Measurements from ENCODE around the gene TLE1.

TLE1 gene

GRCh38 chr9:81678088-81678487 lies 11.3 kb downstream of the TLE1 start:
- H3K4me3 ChIP-seq (ENCODE audit: low read length), result no peak overlapping the region
- no peak for TF ChIP-seq CTCF (conservative IDR thresholded peaks at IDR 0.05; ENCODE audit: low read depth, low read length)
- DNase-seq (ENCODE audit: low read depth), result no peak

- no peak for TF ChIP-seq CTCF (conservative IDR thresholded peaks at IDR 0.05; ENCODE audit: low read depth, low read length)
- no peak for DNase-seq (ENCODE audit: low read depth)
- H3K4me3 ChIP-seq (ENCODE audit: low read length), result no peak overlapping the region
These were observed 13.0 kb downstream of the TLE1 start for GRCh38 chr9:81676395-81676794.

DNA sequence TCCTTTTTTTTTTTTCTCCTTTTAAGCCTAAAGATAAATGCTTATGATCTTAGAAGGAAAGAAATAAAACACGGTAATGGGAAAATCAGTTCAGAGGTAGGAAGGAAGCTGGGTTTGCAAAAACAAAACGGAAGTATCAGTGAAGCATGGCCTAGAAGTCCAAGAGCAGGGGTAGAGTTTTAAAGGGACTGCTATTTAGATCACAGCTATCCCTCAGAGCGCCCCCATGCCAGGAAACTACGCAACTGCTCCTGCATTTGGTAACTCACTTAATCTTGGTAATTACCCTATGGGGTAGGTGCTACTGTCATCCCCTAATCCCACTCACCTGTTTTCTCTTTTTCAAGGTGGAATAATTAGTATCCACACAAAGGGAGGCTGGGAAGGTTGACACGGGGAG lies 16.0 kb downstream of the TLE1 start:
- DNase-seq (ENCODE audit: low read depth), result no peak
- peak; percentile 6 for TF ChIP-seq CTCF (conservative IDR thresholded peaks at IDR 0.05; ENCODE audit: low read depth, low read length)

DNA sequence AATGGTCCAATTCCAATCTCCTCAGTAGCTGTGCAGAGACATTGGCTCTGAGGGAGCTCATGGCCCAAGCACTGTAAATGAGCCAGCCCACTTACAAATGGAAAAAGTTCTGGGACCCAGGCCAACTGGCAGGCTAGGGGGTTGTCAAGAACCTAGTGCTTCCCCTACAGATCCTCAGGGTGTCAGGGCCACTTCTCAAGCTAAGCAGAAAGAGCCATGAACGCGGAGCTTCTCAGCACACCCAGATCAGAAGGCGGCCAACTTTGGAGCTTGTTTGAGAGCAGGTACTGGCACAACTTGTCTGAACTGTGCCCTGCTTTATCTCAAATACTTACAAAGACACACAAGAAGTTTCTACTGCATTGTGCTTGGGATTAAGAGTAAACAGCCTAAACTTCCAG lies 17.5 kb downstream of the TLE1 start:
- no peak for DNase-seq (ENCODE audit: low read depth)
- no peak overlapping the region for H3K4me3 ChIP-seq (ENCODE audit: low read length)
- no peak for TF ChIP-seq CTCF (conservative IDR thresholded peaks at IDR 0.05; ENCODE audit: low read depth, low read length)

More for the DNA sequence above, 16.0 kb downstream of the TLE1 start:
- H3K4me3 ChIP-seq (ENCODE audit: low read length), result no peak overlapping the region

- DNase-seq (ENCODE audit: low read depth), result no peak
- H3K4me3 ChIP-seq (ENCODE audit: low read length), result no peak overlapping the region
- TF ChIP-seq CTCF (conservative IDR thresholded peaks at IDR 0.05; ENCODE audit: low read depth, low read length), result no peak
These were observed 19.5 kb downstream of the TLE1 start for GRCh38 chr9:81669866-81670265.

- no peak for TF ChIP-seq CTCF (conservative IDR thresholded peaks at IDR 0.05; ENCODE audit: low read depth, low read length)
- no peak overlapping the region for H3K4me3 ChIP-seq (ENCODE audit: low read length)
- DNase-seq (ENCODE audit: low read depth), result peak; percentile 28
These were observed 20.2 kb downstream of the TLE1 start for GRCh38 chr9:81669041-81669651.

GRCh38 chr9:81666123-81666522 lies 23.2 kb downstream of the TLE1 start:
- TF ChIP-seq CTCF (conservative IDR thresholded peaks at IDR 0.05; ENCODE audit: low read depth, low read length), result no peak
- no peak overlapping the region for H3K4me3 ChIP-seq (ENCODE audit: low read length)
- DNase-seq (ENCODE audit: low read depth), result no peak
